Measurements from ENCODE around the gene SYPL2. TPM values are rescaled to one million over a fixed set of nuclear protein-coding genes. Genes with fewer than 3 reads are reported as not detected.

The SYPL2 gene
- total RNA-seq, 1 donor from 2014 or later = not detected

DNA sequence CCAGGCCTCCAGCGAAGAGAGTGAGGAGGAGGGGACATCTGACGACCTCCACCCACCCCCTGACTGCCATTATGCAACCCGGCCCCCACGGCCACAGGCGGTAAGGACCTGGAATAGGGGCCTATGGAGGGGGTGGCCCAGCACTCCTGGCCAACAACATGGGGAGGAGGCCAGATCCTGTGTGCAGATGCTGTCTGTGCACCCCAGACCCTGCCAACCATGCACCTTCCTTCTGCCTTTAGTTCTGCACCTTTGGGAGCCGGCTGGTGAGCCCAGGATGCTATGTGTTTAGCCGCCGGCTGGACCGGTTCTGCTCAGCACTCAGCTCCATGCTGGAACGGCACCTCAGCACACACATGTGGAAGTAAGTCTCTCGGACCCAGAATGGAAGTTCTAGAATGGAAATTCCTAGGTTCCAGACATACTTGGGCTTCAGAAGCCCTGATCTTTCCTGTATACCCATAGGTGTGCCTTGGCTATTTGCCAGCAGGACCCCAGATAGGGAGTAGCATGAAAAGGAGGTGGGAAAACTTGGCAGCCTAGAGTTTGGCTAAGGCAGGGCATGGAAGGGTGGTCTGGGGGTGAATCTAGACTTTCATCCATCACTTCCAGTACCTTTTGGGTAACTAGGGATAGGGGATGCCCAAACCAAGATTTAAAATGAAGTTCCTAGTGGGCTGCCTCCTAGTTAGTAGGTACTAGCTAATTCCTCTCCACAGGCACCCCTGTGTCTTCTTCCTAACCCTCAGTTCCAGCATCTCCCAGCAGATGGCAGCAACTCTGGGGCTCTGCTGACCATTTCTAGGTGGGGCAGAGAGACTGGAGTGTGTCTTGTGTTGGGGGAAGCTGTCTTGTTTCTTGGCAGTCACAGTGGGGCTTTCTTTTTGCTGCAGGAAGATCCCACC is 23.9 kb downstream of the SYPL2 start:
- intact Hi-C loops (cut with micrococcal nuclease) = loop anchor here (1.0 to 5.0 kb wide), 4 partner anchors 42 to 743 kb away; partner anchors contain the start of genes STXBP3 and WDR47

- intact Hi-C loops (cut with micrococcal nuclease) = loop anchor here (1.0 to 5.0 kb wide), 4 partner anchors 41 to 744 kb away; partner anchors contain the start of genes STXBP3 and WDR47
These were observed 24.6 kb downstream of the SYPL2 start for GRCh38 chr1:109490934-109491302.

- intact Hi-C loops (cut with micrococcal nuclease) = loop anchor here (5.0 kb wide), 3 partner anchors 229 to 744 kb away; partner anchors contain the start of genes STXBP3 and WDR47
These were observed 25.0 kb downstream of the SYPL2 start for GRCh38 chr1:109491372-109491771.

DNA sequence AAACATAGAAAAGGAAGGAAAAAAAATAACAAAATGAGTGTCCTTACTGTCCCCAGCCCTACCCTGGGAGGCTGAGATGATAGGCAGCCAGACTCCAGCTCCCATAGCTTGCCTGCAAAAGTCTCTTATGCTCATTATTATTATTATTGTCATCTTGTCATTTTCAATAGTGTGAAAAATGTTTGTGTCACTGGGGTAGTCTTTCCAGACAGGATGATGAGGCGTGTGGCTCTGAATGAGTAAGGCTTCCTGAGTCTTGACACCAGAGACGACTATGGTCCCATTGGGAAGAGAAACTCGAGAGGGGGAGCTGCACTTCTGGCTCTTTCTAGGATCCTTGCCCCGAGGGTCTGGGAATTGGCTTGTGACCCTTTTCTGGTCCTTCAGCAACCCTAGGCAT is 26.4 kb downstream of the SYPL2 start:
- intact Hi-C loops (cut with micrococcal nuclease) = loop anchor here (5.0 kb wide), 3 partner anchors 230 to 745 kb away; partner anchors contain the start of genes STXBP3 and WDR47

DNA sequence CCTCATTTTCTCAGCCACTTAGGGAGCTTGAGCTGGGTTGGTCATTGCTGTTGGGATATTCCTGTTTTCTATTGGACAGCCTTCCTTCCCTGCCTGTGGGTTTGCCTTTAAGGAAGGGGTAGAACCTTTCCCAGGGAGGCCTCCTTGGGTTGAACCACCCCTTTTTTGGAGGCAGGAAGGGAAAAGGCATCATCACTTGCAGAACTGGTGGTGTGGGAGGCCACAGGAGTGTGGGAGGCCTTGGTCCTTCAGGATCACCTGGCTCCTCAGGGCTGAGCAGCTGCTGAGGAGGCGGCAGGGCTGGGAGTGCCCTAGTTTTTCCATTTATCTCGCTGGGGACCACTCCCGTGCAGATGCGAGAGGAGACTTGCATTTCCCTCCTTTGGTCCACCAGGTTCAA is 26.9 kb downstream of the SYPL2 start:
- intact Hi-C loops (cut with micrococcal nuclease) = loop anchor here (5.0 kb wide), 3 partner anchors 231 to 746 kb away; partner anchors contain the start of genes STXBP3 and WDR47

DNA sequence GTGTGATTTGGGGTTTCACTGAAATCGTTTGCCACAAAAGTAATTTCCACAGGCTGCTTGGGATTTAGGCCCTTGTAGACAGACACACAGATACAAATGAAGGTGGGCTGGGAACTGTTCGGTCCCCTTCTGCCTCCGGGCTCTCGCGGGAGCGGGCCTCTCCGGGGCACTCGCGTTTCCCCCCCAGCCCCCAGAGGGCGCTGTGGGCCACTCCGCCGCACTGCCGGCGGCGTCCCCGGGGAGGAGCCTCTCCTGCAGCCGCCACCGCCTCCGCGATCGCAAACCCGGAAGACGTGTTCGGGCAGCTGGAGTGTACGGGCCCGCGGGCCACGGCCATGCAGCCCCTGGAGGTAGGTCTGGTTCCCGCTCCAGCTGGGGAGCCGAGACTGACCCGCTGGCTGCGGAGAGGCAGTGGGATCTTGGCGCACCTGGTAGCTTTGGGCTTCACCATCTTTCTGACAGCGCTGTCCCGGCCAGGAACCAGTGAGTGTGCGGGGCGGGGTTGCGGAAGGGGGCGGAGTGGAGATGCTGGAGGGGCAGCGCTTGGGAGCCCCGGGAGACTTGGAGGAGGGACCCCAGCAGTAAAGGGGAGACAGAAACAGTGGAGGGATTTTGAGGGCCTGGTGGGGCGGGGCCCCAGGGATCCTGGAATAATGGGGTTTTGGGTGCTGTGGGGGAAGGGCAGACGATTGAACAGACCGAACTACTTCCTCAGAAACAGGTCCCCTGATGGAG is 27.6 kb downstream of the SYPL2 start, which contains the start of gene CYB561D1:
Gene CYB561D1, plus strand, starts transcription at position 290 of the 735 bp plus-strand sequence. Its CDS starts 46 bp downstream, at position 336.
- intact Hi-C loops (cut with micrococcal nuclease) = loop anchor here (1.0 to 5.0 kb wide), 11 partner anchors 8 to 747 kb away; partner anchors contain the start of genes ATXN7L2, GNAI3, PSMA5 and PSRC1

- intact Hi-C loops (cut with micrococcal nuclease) = loop anchor here (2.0 kb wide), 2 partner anchors 15 to 125 kb away; no protein-coding TSS in a partner anchor
These were observed 29.4 kb downstream of the SYPL2 start for GRCh38 chr1:109495738-109496137.

DNA sequence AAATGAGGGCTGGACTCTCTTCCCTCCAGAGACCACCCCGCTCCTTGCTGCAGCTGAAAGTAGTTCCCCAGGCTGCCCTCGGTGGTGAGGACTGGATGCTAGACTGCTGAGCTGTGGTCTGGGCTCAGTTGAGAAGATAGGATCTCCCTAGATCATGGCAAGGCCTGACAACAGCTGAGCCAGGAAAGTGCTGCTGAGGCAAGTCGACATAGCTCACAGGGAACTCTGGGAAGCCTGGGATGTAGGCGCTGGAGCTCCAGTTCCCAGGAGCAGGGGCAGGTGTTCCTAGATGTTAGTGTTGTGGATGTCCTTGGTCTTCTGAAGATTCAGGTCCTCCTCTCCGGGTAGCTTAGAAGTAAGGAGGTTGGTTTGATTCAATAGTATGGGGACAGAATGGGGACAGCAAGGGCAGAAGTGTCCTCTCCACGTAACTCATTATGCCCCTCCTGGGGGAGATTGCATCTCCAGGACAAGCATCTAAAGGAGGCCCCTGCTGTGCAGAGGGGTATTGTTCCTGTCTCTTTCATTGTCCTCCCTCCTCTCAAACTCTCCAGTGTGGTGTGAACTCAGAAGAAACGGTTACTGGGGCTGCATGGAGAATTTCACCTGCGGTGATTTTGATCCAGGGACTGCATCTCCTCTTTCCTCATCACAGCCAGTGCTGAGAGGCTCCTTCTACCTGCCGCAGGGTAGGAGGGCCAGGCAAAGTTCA is 31.3 kb downstream of the SYPL2 start:
- intact Hi-C loops (cut with micrococcal nuclease) = no loop called here

DNA sequence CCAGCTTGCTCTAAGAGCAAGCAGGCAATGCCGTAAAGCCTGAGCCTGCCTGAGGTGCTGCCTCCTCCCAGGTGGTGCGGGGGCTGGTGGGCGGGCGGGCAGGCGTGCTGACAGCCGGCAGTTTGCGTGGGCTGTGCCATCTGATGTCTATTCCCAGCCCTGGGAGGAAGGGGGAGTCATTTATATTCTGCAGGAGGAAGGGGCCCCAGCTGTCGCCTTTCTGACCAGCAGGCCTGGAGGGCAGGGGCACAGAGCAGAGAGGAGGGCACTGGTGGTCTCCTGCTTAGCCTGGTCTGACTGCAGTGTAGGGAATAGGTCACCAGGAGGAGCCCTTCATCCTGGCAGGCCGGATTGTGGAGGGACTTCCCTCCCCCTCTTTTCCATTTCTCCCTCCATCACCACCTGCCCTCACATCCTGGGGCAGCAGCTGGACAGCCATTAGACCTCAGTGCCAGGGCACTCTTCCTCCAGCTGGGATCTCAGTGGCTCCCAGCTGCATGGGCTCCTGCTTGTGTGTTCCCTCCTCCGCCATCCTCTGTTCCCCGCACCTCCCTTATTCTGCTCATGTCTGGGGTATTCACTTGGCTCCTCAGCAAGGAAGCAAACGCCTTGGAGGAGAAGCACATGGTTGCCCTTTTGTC is 31.9 kb downstream of the SYPL2 start:
- intact Hi-C loops (cut with micrococcal nuclease) = no loop called here

- intact Hi-C loops (cut with micrococcal nuclease) = no loop called here
These were observed 32.7 kb downstream of the SYPL2 start for GRCh38 chr1:109499081-109499480.

- intact Hi-C loops (cut with micrococcal nuclease) = loop anchor here (1.0 kb wide), 1 partner anchor 32 kb away; no protein-coding TSS in a partner anchor
These were observed 33.6 kb downstream of the SYPL2 start for GRCh38 chr1:109499661-109500536.

GRCh38 chr1:109500941-109501381 is 34.6 kb downstream of the SYPL2 start:
- intact Hi-C loops (cut with micrococcal nuclease) = loop anchor here (1.0 kb wide), 1 partner anchor 31 kb away; no protein-coding TSS in a partner anchor

DNA sequence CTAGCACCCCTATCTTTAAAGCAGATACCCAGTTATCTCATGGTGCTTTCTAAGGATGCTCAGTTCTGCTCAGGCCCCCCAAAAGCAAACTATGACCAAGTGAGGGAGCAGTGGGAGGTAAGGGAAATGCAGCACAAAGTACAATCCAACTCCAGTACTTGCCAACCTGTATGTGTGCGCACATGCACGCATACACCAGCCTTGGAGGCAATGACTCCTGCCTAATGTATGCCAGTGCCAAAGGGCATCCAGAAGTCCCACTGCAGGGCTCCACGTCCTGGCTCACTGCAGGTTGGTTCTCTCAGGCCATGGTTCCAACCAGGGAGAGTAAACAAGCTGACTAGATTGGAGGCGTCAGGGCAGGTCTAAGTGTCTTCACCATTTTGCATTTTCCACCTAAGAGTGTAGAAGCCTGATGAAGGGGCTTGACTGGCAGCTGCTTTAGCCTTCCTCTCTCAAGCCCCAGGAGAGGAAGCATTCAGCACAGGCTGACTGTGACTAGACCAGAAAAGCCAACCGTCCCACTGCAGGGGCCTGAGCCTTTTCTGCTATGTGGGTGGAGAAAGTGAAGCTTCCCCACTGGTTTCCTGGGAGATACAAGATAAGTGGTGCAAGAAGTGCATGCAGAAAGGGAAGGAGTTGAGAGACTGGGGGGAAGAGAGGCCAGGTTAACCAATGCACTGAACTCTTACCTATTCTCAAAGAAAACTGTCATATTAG is 35.5 kb downstream of the SYPL2 start:
- intact Hi-C loops (cut with micrococcal nuclease) = loop anchor here (1.0 to 2.0 kb wide), 2 partner anchors 8 to 75 kb away; partner anchors contain the start of genes CYB561D1 and PSMA5

DNA sequence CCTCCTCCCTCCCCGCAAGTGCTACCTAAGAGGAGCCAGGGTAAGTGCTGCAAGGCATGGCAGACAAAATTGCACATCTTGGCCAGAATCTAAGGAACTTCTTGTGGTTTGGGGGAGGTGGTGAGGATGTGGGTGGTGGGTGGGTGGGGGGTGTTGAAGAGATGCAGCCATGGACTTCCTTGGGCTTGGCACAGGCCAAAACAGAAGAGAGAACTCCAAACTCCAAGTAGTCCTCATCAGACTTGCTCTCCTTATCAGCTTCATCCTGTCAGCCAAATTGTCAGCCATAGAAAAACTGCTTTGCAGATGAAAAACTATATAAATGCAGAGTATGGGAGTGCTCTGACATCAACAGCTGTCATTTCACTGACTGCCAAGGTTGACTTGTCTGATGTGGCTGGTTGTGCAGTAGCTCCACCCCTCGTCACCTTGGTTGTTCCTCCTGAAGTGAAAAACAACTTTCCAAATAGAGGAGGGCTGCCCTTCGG is 36.1 kb downstream of the SYPL2 start:
- intact Hi-C loops (cut with micrococcal nuclease) = loop anchor here (1.0 to 2.0 kb wide), 2 partner anchors 8 to 76 kb away; partner anchors contain the start of genes CYB561D1 and PSMA5

DNA sequence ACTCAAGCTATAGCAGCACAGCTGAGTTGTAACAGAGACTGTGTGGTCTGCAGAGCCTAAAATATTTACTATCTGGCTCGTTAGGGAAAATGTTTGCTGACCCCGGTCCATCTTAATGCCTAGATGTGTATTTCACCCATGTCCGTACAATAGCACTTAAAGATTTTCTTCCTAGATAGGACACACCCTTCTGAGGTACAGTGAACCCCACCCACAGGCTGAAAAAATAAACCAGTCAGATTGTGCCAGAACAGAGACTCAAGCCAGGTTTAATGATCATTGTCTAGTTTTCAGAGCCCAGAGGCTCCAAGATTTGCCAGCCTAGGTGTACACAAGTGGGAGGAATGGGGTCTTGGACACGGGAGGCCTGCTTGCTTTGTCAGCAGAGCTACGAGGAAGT is 37.6 kb downstream of the SYPL2 start:
- intact Hi-C loops (cut with micrococcal nuclease) = loop anchor here (2.0 kb wide), 1 partner anchor 77 kb away; the partner anchor contains the start of gene PSMA5

DNA sequence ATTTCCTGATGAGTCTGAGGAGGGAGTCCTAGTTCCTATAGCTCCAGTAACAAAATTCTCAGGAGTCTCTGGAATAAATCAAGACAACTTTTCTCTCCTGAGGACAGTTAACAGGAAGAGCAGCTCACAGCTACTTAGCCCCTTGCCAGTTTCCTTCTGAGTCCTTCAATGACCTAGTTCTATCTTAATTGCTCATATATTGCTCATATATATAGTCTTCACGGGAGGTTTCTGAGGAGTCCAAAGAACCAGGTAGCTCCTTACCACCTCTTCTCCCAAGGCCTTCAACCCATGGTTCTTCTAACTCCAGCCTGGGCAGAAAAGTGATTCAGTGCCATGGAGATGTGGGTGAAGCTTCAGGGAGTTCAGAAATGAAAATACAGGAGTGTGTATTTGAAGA is 38.6 kb downstream of the SYPL2 start:
- intact Hi-C loops (cut with micrococcal nuclease) = no loop called here

GRCh38 chr1:109508001-109508872 is 41.9 kb downstream of the SYPL2 start:
- intact Hi-C loops (cut with micrococcal nuclease) = no loop called here

Data from T-helper 1 cell treated with Interleukin-12 subunit alpha and Interleukin-12 subunit beta and Interleukin-4 antibody, amounts not matched to agents 30 ng/mL and 1 ng/mL, for 36 hours (primary cell).